ENCODE results near the gene SYT17. TPM values are rescaled to one million over a fixed set of nuclear protein-coding genes. Genes with fewer than 3 reads are reported as not detected.

Gene SYT17
- total RNA-seq, 4 donors from 2014 or later = 0.29 to 4.4 (median 2.2) TPM

DNA sequence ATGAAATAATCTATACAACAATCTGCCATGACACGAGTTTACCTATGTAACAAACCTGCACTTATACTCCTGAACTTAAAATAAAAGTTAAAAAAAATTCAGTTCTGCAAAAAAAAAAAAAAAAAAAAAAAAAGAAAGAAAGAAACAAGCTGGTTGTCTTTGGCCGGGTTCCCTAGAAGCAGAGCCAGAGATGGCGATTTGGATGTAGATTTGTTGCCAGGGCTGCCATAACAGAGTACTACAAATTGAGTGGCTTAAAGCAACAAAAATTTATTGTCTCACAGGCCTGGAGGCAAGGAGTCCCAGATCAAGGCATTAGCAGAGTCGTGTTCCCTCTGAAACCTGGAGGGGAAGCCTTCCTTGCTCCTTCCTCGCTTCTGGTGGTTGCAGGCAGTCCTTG lies 20.4 kb downstream of the SYT17 start:
- H3K36me3 ChIP-seq = no peaks in the 10 kb centered on the region
- H3K27ac ChIP-seq = no peak overlapping the region
- no peaks in the 10 kb centered on the region for H3K27me3 ChIP-seq
- TF ChIP-seq, protein P1, sequence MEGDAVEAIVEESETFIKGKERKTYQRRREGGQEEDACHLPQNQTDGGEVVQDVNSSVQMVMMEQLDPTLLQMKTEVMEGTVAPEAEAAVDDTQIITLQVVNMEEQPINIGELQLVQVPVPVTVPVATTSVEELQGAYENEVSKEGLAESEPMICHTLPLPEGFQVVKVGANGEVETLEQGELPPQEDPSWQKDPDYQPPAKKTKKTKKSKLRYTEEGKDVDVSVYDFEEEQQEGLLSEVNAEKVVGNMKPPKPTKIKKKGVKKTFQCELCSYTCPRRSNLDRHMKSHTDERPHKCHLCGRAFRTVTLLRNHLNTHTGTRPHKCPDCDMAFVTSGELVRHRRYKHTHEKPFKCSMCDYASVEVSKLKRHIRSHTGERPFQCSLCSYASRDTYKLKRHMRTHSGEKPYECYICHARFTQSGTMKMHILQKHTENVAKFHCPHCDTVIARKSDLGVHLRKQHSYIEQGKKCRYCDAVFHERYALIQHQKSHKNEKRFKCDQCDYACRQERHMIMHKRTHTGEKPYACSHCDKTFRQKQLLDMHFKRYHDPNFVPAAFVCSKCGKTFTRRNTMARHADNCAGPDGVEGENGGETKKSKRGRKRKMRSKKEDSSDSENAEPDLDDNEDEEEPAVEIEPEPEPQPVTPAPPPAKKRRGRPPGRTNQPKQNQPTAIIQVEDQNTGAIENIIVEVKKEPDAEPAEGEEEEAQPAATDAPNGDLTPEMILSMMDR (IDR thresholded peaks at IDR 0.05) = no peak
- TF ChIP-seq POLR2A (IDR thresholded peaks at IDR 0.05) = no peak
- intact Hi-C loops (cut with DNase I; ENCODE audit: low total_unique reads) = no loop called here
- no peaks in the 10 kb centered on the region for H3K4me1 ChIP-seq
- DNase-seq = no peak
- no peaks in the 10 kb centered on the region for H3K9me3 ChIP-seq
- no peak overlapping the region for H3K4me3 ChIP-seq

DNA sequence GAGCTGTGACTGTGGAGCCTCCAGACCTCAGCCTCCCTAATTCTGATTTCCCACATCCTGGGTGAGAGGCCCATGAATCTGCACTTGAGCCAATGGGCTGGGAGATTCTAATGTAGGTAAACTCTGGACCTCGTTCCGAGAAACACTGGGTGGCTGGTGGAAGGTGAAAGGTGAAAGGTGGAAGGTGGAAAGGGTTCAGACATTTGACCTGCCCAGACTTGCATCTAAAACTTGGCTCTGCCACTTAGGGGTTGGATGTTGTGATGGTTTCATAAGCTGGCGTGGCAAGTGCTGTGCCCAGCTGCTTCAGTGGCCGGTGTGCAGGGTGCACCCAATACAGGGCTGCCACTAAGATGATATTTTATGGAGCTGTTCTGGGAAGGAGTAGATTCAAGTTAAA lies 24.8 kb downstream of the SYT17 start:
- intact Hi-C loops (cut with DNase I; ENCODE audit: low total_unique reads) = no loop called here
- DNase-seq = no peak
- H3K27ac ChIP-seq = no peak overlapping the region

DNA sequence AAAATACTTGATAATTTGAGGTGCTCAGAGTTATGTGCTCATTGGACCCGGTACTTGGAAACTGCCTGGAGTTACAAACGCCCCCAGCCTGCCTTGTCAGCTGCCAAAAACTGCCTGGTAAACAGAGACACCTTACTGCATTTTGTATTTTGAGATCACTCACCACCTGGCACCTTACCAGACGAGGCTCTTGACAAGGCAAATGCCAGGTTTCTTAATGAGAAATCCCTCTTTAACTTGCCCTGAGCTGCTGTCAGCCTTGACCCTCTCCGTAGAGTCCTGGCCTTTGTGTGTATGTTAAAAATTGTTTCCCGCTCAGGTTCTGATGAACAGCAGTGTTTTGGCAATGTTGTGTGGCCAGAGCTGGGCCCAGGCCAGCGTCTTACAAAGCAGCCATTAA lies 28.8 kb downstream of the SYT17 start:
- H3K27me3 ChIP-seq = no peaks in the 10 kb centered on the region
- no peak overlapping the region for H3K4me3 ChIP-seq
- no peak overlapping the region for H3K27ac ChIP-seq
- H3K4me1 ChIP-seq = no peaks in the 10 kb centered on the region
- no peaks in the 10 kb centered on the region for H3K36me3 ChIP-seq
- H3K9me3 ChIP-seq = no peaks in the 10 kb centered on the region
- TF ChIP-seq POLR2A (IDR thresholded peaks at IDR 0.05) = no peak
- TF ChIP-seq, protein P1 (IDR thresholded peaks at IDR 0.05) = no peak
- intact Hi-C loops (cut with DNase I; ENCODE audit: low total_unique reads) = no loop called here
- no peak for DNase-seq

More for the DNA sequence above, 24.8 kb downstream of the SYT17 start:
- no peaks in the 10 kb centered on the region for H3K9me3 ChIP-seq
- no peak for TF ChIP-seq POLR2A (IDR thresholded peaks at IDR 0.05)
- TF ChIP-seq, protein P1 (IDR thresholded peaks at IDR 0.05) = no peak
- H3K4me3 ChIP-seq = no peak overlapping the region
- no peaks in the 10 kb centered on the region for H3K36me3 ChIP-seq
- H3K4me1 ChIP-seq = no peaks in the 10 kb centered on the region
- H3K27me3 ChIP-seq = no peaks in the 10 kb centered on the region

DNA sequence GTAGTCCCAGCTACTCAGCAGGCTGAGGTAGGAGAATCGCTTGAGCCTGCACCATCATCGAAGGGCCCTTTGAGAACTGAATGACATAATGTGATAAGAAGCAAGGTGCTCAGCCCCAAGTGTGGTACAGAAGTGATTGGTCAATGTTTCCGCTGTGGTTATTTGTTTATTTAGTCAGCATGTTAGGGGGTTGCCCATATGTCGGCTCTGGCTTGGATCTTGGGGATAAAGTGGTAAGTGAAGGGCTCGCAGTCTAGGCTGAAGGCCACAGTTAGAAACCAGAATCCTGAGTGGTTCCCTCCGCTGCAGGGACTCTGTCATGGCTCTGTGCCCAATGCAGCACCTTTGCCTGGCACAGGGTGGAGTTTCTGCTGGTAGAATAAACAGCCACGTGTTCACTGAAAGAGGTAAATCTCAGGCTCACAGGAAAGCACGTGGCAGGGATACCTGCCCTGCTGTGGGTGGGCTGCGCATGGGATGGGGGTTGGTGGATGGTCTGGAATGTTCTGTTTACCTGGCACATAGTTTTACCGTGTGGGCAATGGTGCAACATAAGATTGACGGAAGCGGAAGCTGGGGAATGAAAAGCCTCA lies 35.4 kb downstream of the SYT17 start:
- TF ChIP-seq, protein P1 (IDR thresholded peaks at IDR 0.05) = no peak
- TF ChIP-seq POLR2A (IDR thresholded peaks at IDR 0.05) = no peak
- no peaks in the 10 kb centered on the region for H3K4me1 ChIP-seq
- DNase-seq = no peak
- H3K27me3 ChIP-seq = no peaks in the 10 kb centered on the region
- H3K27ac ChIP-seq = no peak overlapping the region
- H3K9me3 ChIP-seq = no peaks in the 10 kb centered on the region
- H3K4me3 ChIP-seq = no peak overlapping the region
- no peaks in the 10 kb centered on the region for H3K36me3 ChIP-seq
- intact Hi-C loops (cut with DNase I; ENCODE audit: low total_unique reads) = no loop called here

DNA sequence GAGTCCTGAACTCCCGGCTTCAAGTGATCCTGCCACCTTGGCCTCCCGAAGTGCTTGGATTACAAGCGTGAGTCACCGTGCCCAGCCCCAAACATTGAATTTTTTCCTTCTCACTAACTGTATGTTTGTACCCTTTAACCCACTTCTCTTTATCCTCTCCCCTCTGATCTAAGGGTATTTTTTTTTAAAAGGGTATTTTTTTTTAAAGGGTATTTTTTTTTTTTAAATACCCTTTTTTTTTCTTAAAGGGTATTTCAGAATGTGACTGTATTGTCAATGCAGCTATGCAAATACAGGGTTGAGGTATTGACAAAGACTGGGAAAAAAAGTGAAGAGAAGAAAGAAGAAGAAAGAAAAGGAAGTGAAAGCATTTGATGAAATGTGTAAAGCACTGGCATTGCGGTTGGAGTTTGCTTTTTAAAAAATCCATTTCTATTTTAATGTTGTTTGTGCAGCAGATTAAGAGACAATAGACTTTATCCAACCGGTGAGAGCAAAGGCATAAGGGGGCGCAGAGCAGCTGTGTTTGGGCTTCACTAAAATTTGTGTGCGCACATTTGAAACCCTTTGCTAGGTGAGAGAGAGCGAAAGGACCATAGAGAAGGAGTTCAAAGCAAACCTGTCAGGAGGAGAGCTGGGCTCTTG lies 42.4 kb downstream of the SYT17 start:
- DNase-seq = no peak
- no peaks in the 10 kb centered on the region for H3K36me3 ChIP-seq
- H3K4me1 ChIP-seq = no peaks in the 10 kb centered on the region
- TF ChIP-seq, protein P1 (IDR thresholded peaks at IDR 0.05) = no peak
- TF ChIP-seq POLR2A (IDR thresholded peaks at IDR 0.05) = no peak
- no peak overlapping the region for H3K27ac ChIP-seq
- no peaks in the 10 kb centered on the region for H3K9me3 ChIP-seq
- H3K27me3 ChIP-seq = no peaks in the 10 kb centered on the region
- H3K4me3 ChIP-seq = no peak overlapping the region
- intact Hi-C loops (cut with DNase I; ENCODE audit: low total_unique reads) = no loop called here
